Mesendoderm (in vitro differentiated cells): Measurements from ENCODE around the gene FNDC3A. TPM values are rescaled to one million over a fixed set of nuclear protein-coding genes. Genes with fewer than 3 reads are reported as not detected.

ENCODE experiments used
- DNase-seq: peaks from one replicate; pipeline ENCODE4 v3.0.0; 2013
- H2AK5ac ChIP-seq: 2 replicates; pipeline ENCODE4 v1.6.1; 2013; ENCODE audit warnings: low read length, inconsistent platforms
- H2BK120ac ChIP-seq: 2 replicates; pipeline ENCODE4 v1.6.1; 2013; ENCODE audit warnings: low read depth, mild to moderate bottlenecking, low read length, moderate library complexity, mixed read lengths
- H2BK15ac ChIP-seq: replicated peaks from 2 replicates; pipeline ENCODE4 v1.6.1; 2013; ENCODE audit warnings: low read depth, mild to moderate bottlenecking, moderate library complexity
- H2BK5ac ChIP-seq: 2 replicates; pipeline ENCODE4 v1.6.1; 2013; ENCODE audit warnings: low read length, inconsistent platforms
- H3K18ac ChIP-seq: 2 replicates; pipeline ENCODE4 v1.6.1; 2013; ENCODE audit warnings: mild to moderate bottlenecking, low read length, mixed read lengths
- H3K23ac ChIP-seq: one replicate; pipeline ENCODE4 v1.6.1; 2013; ENCODE audit warnings: low read length
- H3K27ac ChIP-seq: 2 replicates; pipeline ENCODE4 v1.5.1; 2013; ENCODE audit warnings: low read depth, mild to moderate bottlenecking, inconsistent platforms, low read length, moderate library complexity
- H3K27me3 ChIP-seq: 2 replicates; pipeline ENCODE4 v1.6.1; 2013; ENCODE audit warnings: low read length, control low read depth, mild to moderate bottlenecking, inconsistent platforms; ENCODE audit not compliant: insufficient read depth, poor library complexity
- H3K36me3 ChIP-seq: 2 replicates; pipeline ENCODE4 v1.6.1; 2013; ENCODE audit warnings: low read length, inconsistent platforms; ENCODE audit not compliant: control insufficient read depth, insufficient read depth
- H3K4ac ChIP-seq: one replicate; pipeline ENCODE4 v1.6.1; 2013; ENCODE audit warnings: low read depth, mild to moderate bottlenecking, low read length, moderate library complexity
- H3K4me1 ChIP-seq: 2 replicates; pipeline ENCODE4 v1.6.1; 2013; ENCODE audit warnings: low read depth, low read length, inconsistent platforms; ENCODE audit not compliant: control insufficient read depth
- H3K4me2 ChIP-seq: 2 replicates; pipeline ENCODE4 v1.6.1; 2013; ENCODE audit warnings: low read length
- H3K4me3 ChIP-seq: 2 replicates; pipeline ENCODE4 v1.5.1; 2013; ENCODE audit warnings: mild to moderate bottlenecking, low read length
- H3K56ac ChIP-seq: one replicate; pipeline ENCODE4 v1.6.1; 2013; ENCODE audit warnings: low read length
- H3K79me1 ChIP-seq: 2 replicates; pipeline ENCODE4 v1.6.1; 2013; ENCODE audit warnings: low read length, inconsistent platforms
- H3K79me2 ChIP-seq: 2 replicates; pipeline ENCODE4 v1.6.1; 2013; ENCODE audit warnings: mild to moderate bottlenecking, low read length; ENCODE audit not compliant: control insufficient read depth, insufficient read depth
- H3K9ac ChIP-seq: 2 replicates; pipeline ENCODE4 v1.6.1; 2013; ENCODE audit warnings: low read length, inconsistent platforms
- H4K5ac ChIP-seq: one replicate; pipeline ENCODE4 v1.6.1; 2013; ENCODE audit warnings: low read length
- H4K8ac ChIP-seq: one replicate; pipeline ENCODE4 v1.6.1; 2013; ENCODE audit warnings: low read depth, mild to moderate bottlenecking, control low read depth, low read length, moderate library complexity
- WGBS: extraction: QIAGEN DNeasy Blood & Tissue Kit; methylation state at CpG from one replicate; pipeline ENCODE4 v1.1.7; 2013; ENCODE audit warnings: low lambda C conversion rate, missing lambda C conversion rate; ENCODE audit not compliant: insufficient coverage; ENCODE audit errors: extremely low coverage; 5-methylcytosine and 5-hydroxymethylcytosine counted together
- small RNA-seq: library from polyadenylated mRNA; stranded (forward); fragments of <200 nt; extraction: miRNeasy Mini kit (QIAGEN cat#:217004); gene quantifications from one replicate; pipeline ENCODE3, GENCODE V24; 2013; ENCODE audit not compliant: insufficient read depth

The FNDC3A gene

GRCh38 chr13:49253310-49253709 is 277.6 kb downstream of the FNDC3A start:
- H3K23ac ChIP-seq: no peak overlapping the region
- H4K8ac ChIP-seq: no peak overlapping the region
- H3K27ac ChIP-seq: no peak overlapping the region
- H3K4ac ChIP-seq: no peak overlapping the region
- no peaks in the 10 kb centered on the region for H3K79me2 ChIP-seq
- no peak overlapping the region for H2AK5ac ChIP-seq
- H3K79me1 ChIP-seq: no peaks in the 10 kb centered on the region
- H3K4me2 ChIP-seq: no peak overlapping the region
- H3K56ac ChIP-seq: no peak overlapping the region
- H3K9ac ChIP-seq: no peak overlapping the region
- no peak overlapping the region for H3K18ac ChIP-seq
- H3K4me3 ChIP-seq: no peak overlapping the region
- H2BK5ac ChIP-seq: no peak overlapping the region
- H2BK15ac ChIP-seq: no peak overlapping the region
- H3K4me1 ChIP-seq: no peaks in the 10 kb centered on the region
- H3K36me3 ChIP-seq: no peaks in the 10 kb centered on the region
- H4K5ac ChIP-seq: no peak overlapping the region
- no peaks in the 10 kb centered on the region for H3K27me3 ChIP-seq
- WGBS: no CpG with 5 or more reads among the region's 1 CpG
- no peak overlapping the region for H2BK120ac ChIP-seq
- no peak for DNase-seq

- no peak overlapping the region for H2BK5ac ChIP-seq
- no peak overlapping the region for H3K27ac ChIP-seq
- no peak overlapping the region for H2AK5ac ChIP-seq
- no CpG with 5 or more reads among the region's 1 CpG for WGBS
- H3K79me1 ChIP-seq: no peaks in the 10 kb centered on the region
- H3K27me3 ChIP-seq: no peaks in the 10 kb centered on the region
- H3K79me2 ChIP-seq: no peaks in the 10 kb centered on the region
- no peak overlapping the region for H3K4ac ChIP-seq
- no peak for DNase-seq
- no peak overlapping the region for H3K4me2 ChIP-seq
- H2BK120ac ChIP-seq: no peak overlapping the region
- H3K36me3 ChIP-seq: no peaks in the 10 kb centered on the region
- H3K4me1 ChIP-seq: no peaks in the 10 kb centered on the region
- no peak overlapping the region for H4K5ac ChIP-seq
- no peak overlapping the region for H3K56ac ChIP-seq
- no peak overlapping the region for H3K9ac ChIP-seq
- no peak overlapping the region for H2BK15ac ChIP-seq
- H3K18ac ChIP-seq: no peak overlapping the region
- H3K23ac ChIP-seq: no peak overlapping the region
- H3K4me3 ChIP-seq: no peak overlapping the region
- H4K8ac ChIP-seq: no peak overlapping the region
These were observed 278.3 kb downstream of the FNDC3A start for GRCh38 chr13:49254007-49254406.

- Histone ChIP-seq H3K79me2 (no peaks in the 10 kb centered on the region), H3K27me3 (no peaks in the 10 kb centered on the region), H3K4ac (no peak overlapping the region), H4K8ac (no peak overlapping the region), H3K9ac (no peak overlapping the region), H3K4me3 (no peak overlapping the region), H2BK5ac (no peak overlapping the region), H3K18ac (no peak overlapping the region), H3K4me2 (no peak overlapping the region), H3K56ac (no peak overlapping the region), H4K5ac (no peak overlapping the region), H2BK15ac (no peak overlapping the region), H3K23ac (no peak overlapping the region), H3K27ac (no peak overlapping the region), H3K36me3 (no peaks in the 10 kb centered on the region), H3K79me1 (no peaks in the 10 kb centered on the region), H3K4me1 (no peaks in the 10 kb centered on the region), H2BK120ac (no peak overlapping the region), H2AK5ac (no peak overlapping the region)
- WGBS: no CpG with 5 or more reads among the region's 2 CpGs
- DNase-seq: no peak
These were observed 281.1 kb downstream of the FNDC3A start for GRCh38 chr13:49256841-49257240.

- Histone ChIP-seq H2BK5ac (no peak overlapping the region), H2AK5ac (no peak overlapping the region), H3K36me3 (no peaks in the 10 kb centered on the region), H3K18ac (no peak overlapping the region), H3K4me2 (no peak overlapping the region), H4K8ac (no peak overlapping the region), H3K23ac (no peak overlapping the region), H2BK15ac (no peak overlapping the region), H3K56ac (no peak overlapping the region), H3K9ac (no peak overlapping the region), H3K79me2 (no peaks in the 10 kb centered on the region), H3K4me3 (no peak overlapping the region), H2BK120ac (no peak overlapping the region), H3K27ac (no peak overlapping the region), H3K4ac (no peak overlapping the region), H3K79me1 (no peaks in the 10 kb centered on the region), H3K27me3 (no peaks in the 10 kb centered on the region), H3K4me1 (no peaks in the 10 kb centered on the region), H4K5ac (no peak overlapping the region)
- 100% methylated on average over 2 of the region's 3 CpGs for WGBS
- no peak for DNase-seq
These were observed 282.5 kb downstream of the FNDC3A start for GRCh38 chr13:49258089-49258796.

Small RNA genes lying within 50 kb of the gene (small RNA-seq; reads per million reads assigned to genes)
- not detected for gene COX7CP1
- not detected for gene RNU6-60P
- gene RNY3P2: not detected
